ENCODE measurements around the gene BEND5.

DNA sequence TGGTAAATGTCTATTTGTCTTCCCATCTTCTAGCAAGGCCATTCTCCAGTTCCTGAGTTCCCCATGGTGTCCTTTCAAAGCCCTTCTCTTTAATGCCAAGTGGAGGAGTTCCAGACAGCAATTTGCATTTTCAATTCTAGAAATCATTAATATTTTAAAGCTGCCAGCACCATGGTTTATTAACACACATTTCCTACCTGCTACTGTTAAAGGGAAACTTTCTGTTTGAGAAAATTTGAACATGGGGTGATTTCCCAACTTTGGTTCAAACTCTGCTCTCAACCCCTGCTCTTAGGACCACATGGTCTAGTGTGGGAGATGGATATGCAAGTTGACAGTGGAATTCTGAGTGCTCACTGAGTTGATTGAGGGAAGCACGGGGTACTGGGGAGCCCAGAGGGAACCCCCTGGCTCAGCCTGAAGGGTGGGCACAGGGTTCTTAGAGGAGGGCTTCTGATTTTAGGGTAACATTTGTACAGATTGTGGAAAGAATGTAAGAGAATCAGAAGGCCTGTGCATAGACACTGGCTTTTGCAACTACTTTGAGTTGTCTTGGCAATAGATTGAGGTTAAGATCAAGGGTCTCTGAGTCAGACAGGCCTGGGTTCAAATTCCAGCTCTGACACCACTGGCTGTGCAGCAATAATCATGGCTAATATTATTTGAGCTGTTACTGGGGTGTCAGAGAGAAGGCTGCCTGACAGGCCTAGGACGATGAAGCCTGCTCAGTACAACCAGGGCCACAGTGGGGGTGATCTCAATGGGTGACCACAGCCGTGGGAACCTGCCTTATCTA is 97.8 kb downstream of the BEND5 start:
- TF ChIP-seq POLR2A (IDR thresholded peaks at IDR 0.05) (no peak), CTCF (IDR thresholded peaks at IDR 0.05) (no peak)

Measured in thyroid gland (tissue), 4 donors.